Panc1 (cell line): ENCODE results near the gene AATK.

Experiments used
- POLR2AphosphoS5 ChIP-seq: IDR thresholded peaks from 2 replicates; pipeline ENCODE4 v1.6.1; 2012; ENCODE audit warnings: mild to moderate bottlenecking, low read depth, low read length, moderate library complexity
- TF ChIP-seq, protein P1 (sequence below): fragments of 450-650 bp; IDR thresholded peaks from 2 replicates; pipeline ENCODE4 v1.5.1; 2017; ENCODE audit warnings: mild to moderate bottlenecking

- TF ChIP-seq, protein P1, sequence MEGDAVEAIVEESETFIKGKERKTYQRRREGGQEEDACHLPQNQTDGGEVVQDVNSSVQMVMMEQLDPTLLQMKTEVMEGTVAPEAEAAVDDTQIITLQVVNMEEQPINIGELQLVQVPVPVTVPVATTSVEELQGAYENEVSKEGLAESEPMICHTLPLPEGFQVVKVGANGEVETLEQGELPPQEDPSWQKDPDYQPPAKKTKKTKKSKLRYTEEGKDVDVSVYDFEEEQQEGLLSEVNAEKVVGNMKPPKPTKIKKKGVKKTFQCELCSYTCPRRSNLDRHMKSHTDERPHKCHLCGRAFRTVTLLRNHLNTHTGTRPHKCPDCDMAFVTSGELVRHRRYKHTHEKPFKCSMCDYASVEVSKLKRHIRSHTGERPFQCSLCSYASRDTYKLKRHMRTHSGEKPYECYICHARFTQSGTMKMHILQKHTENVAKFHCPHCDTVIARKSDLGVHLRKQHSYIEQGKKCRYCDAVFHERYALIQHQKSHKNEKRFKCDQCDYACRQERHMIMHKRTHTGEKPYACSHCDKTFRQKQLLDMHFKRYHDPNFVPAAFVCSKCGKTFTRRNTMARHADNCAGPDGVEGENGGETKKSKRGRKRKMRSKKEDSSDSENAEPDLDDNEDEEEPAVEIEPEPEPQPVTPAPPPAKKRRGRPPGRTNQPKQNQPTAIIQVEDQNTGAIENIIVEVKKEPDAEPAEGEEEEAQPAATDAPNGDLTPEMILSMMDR, result no peak
- TF ChIP-seq POLR2AphosphoS5, result no peak
These were observed 22.2 kb downstream of the AATK start for GRCh38 chr17:81143717-81144422.
